GM12878 (cell line): ENCODE data around the gene NELFE. TPM values are rescaled to one million over a fixed set of nuclear protein-coding genes. Genes with fewer than 3 reads are reported as not detected.
A peak's percentile ranks its signal among the peaks of the same experiment; 100 is the strongest.

Source experiments
- CEBPZ ChIP-seq: fragments of 150-350 bp; IDR thresholded peaks from 2 replicates; pipeline ENCODE4 v1.6.1; 2016; ENCODE audit warnings: low read depth, low read length
- E2F4 ChIP-seq: IDR thresholded peaks from 2 replicates; pipeline ENCODE4 v1.6.1; 2012; ENCODE audit warnings: low read depth, low read length, improper control_type of control experiment
- E2F8 ChIP-seq: fragments of 450-650 bp; IDR thresholded peaks from 2 replicates; pipeline ENCODE4 v1.6.1; 2018; ENCODE audit warnings: mild to moderate bottlenecking, low read depth, moderate library complexity; ENCODE audit not compliant: partially characterized antibody
- HDGF ChIP-seq: fragments of 450-650 bp; IDR thresholded peaks from 2 replicates; pipeline ENCODE4 v1.6.1; 2016; ENCODE audit warnings: antibody characterized with exemption
- JUND ChIP-seq: IDR thresholded peaks from 2 replicates; pipeline ENCODE4 v1.6.1; 2012; ENCODE audit warnings: low read depth, mild to moderate bottlenecking, low read length, improper control_type of control experiment, moderate library complexity
- MAX ChIP-seq: IDR thresholded peaks from 2 replicates; pipeline ENCODE4 v1.6.1; 2012; ENCODE audit warnings: low read depth, low read length, improper control_type of control experiment
- MLLT1 ChIP-seq: fragments of 450-650 bp; IDR thresholded peaks from 2 replicates; pipeline ENCODE4 v1.6.1; 2016; ENCODE audit warnings: mild to moderate bottlenecking
- NFYB ChIP-seq: IDR thresholded peaks from 2 replicates; pipeline ENCODE4 v1.6.1; 2011; ENCODE audit warnings: low read depth, mild to moderate bottlenecking, low read length, improper control_type of control experiment, moderate library complexity; ENCODE audit not compliant: insufficient read depth
- PBX3 ChIP-seq: IDR thresholded peaks from 2 replicates; pipeline ENCODE4 v1.6.1; 2011; ENCODE audit warnings: mild to moderate bottlenecking, low read depth, low read length, moderate library complexity; ENCODE audit not compliant: insufficient replicate concordance
- POLR2A ChIP-seq: IDR thresholded peaks from 2 replicates; pipeline ENCODE4 v1.6.1; 2011; ENCODE audit warnings: low read depth, mild to moderate bottlenecking, low read length
- POLR2AphosphoS2 ChIP-seq: IDR thresholded peaks from 2 replicates; pipeline ENCODE4 v1.6.1; 2011; ENCODE audit warnings: low read depth, mild to moderate bottlenecking, low read length, improper control_type of control experiment, moderate library complexity
- POLR2AphosphoS5 ChIP-seq: IDR thresholded peaks from 2 replicates; pipeline ENCODE4 v1.6.1; 2011; ENCODE audit warnings: mild to moderate bottlenecking, low read length, inconsistent platforms
- REST ChIP-seq: IDR thresholded peaks from 2 replicates; pipeline ENCODE4 v1.6.1; 2012; ENCODE audit warnings: mild to moderate bottlenecking, low read depth, low read length
- SIN3A ChIP-seq: IDR thresholded peaks from 2 replicates; pipeline ENCODE4 v1.6.1; 2012; ENCODE audit warnings: low read depth, low read length, improper control_type of control experiment
- ZNF622 ChIP-seq: fragments of 450-650 bp; IDR thresholded peaks from 2 replicates; pipeline ENCODE4 v1.6.1; 2017; ENCODE audit warnings: mild to moderate bottlenecking, inconsistent platforms
- polyA plus RNA-seq, 11 experiments: library from polyadenylated mRNA; depleted of rRNA in 4 of 11; unstranded in 6 of 11; stranded (reverse) in 5 of 11; fragments of >200 nt; fragmentation: Nextera tagmentation in 4 of 11; fragmentation: Illumina TruSeq in 1 of 11; extraction: Ambion mirVana in 4 of 11; extraction: Trizol in 1 of 11; gene quantifications; 1 replicate in 1 of 11; 2 replicates in 10 of 11; pipeline versions ENCODE4 v1.2.1 to v1.2.3, GENCODE V29; 2011 to 2016; ENCODE audit warnings: inconsistent platforms in 2 of 11, missing spikeins in 2 of 11, low read depth in 1 of 11
- total RNA-seq, 4 experiments: library from RNA; depleted of rRNA in 3 of 4; stranded (reverse); fragments of >200 nt in 3 of 4; fragmentation: Illumina TruSeq in 1 of 4; extraction: Trizol in 1 of 4; gene quantifications; 2 replicates each; pipeline versions ENCODE4 v1.2.1 to v1.2.3, GENCODE V29; 2013 to 2021

NELFE gene
- total and polyA plus RNA-seq, 10 of the 15 experiments (the other 5 are each of a cell fraction or from before 2014, with no cell fraction given), result 8.5 to 105 (median 59.7) TPM

GRCh38 chr6:31971279-31971992 is 12.7 kb upstream of the NELFE start (continued):
- no peak for TF ChIP-seq PBX3
- TF ChIP-seq NFYB, result no peak
- TF ChIP-seq POLR2AphosphoS5, result peak; percentile 67
- TF ChIP-seq E2F4, result no peak
- 0 out of 2 replicates have a peak, but pooled peaks have one; percentile 87 for TF ChIP-seq MLLT1
- no peak for TF ChIP-seq E2F8
- TF ChIP-seq POLR2AphosphoS2, result 0 out of 2 replicates have a peak, but pooled peaks have one; percentile 32
- TF ChIP-seq REST, result no peak
- no peak for TF ChIP-seq ZNF622
- TF ChIP-seq HDGF, result no peak
- peak; percentile 93 for TF ChIP-seq JUND
- no peak for TF ChIP-seq SIN3A
- TF ChIP-seq CEBPZ, result no peak
- TF ChIP-seq POLR2A, result no peak; the same call in 1 of the 2 replicates
- TF ChIP-seq MAX, result no peak
